Brain pericyte (primary cell): ENCODE data around the gene PKD2L1.
"Not testable (repeated sequence)": the region's sequence is repeated elsewhere in the genome, so short reads cannot be mapped to it uniquely, and the experiment has no call there.

ENCODE experiments used
- DNase-seq: peaks from one replicate; pipeline ENCODE4 v3.0.0-alpha.2; 2012; ENCODE audit warnings: low read depth, low spot score

Gene PKD2L1

GRCh38 chr10:100286051-100287033 is 43.7 kb downstream of the PKD2L1 start, which contains the start of gene BLOC1S2:
BLOC1S2 (minus strand) TSS chr10:100286680; CDS start chr10:100286659, 21 bp downstream.
- DNase-seq = peak; percentile 57

GRCh38 chr10:100285326-100285725 is 44.7 kb downstream of the PKD2L1 start:
- not testable (repeated sequence) for DNase-seq

- DNase-seq = no peak
Observed at GRCh38 chr10:100282907-100283306, 47.1 kb downstream of the PKD2L1 start.

- not testable (repeated sequence) for DNase-seq
Observed at GRCh38 chr10:100276971-100277370, 53.1 kb downstream of the PKD2L1 start.

- DNase-seq = peak; percentile 55
Observed at GRCh38 chr10:100267239-100268104, 62.6 kb downstream of the PKD2L1 start, which contains the start of gene CWF19L1. CWF19L1 (minus strand) TSS chr10:100267638; CDS start chr10:100267593, 45 bp downstream.

GRCh38 chr10:100265821-100266485 is 64.1 kb downstream of the PKD2L1 start:
- no peak for DNase-seq

- DNase-seq = no peak
Observed at GRCh38 chr10:100254191-100254590, 75.8 kb downstream of the PKD2L1 start.

- no peak for DNase-seq
Observed at GRCh38 chr10:100253041-100253440, 77.0 kb downstream of the PKD2L1 start.

GRCh38 chr10:100248820-100249219 is 81.2 kb downstream of the PKD2L1 start:
- DNase-seq = no peak

GRCh38 chr10:100245484-100246220 is 84.4 kb downstream of the PKD2L1 start:
- DNase-seq = no peak

- no peak for DNase-seq
Observed at GRCh38 chr10:100239851-100240250, 90.2 kb downstream of the PKD2L1 start.

- DNase-seq = no peak
Observed at GRCh38 chr10:100238429-100238828, 91.6 kb downstream of the PKD2L1 start.
